Measurements from ENCODE around the gene TBC1D9B.

The TBC1D9B gene

GRCh38 chr5:179816796-179817469 lies 90.8 kb downstream of the TBC1D9B start:
- no peak for TF ChIP-seq CTCF (IDR thresholded peaks at IDR 0.05; ENCODE audit: borderline replicate concordance, insufficient read depth, low read depth, low read length)
- peak overlapping the region; percentile 11 for H3K4me3 ChIP-seq (ENCODE audit: low read depth, low read length)

GRCh38 chr5:179816401-179816795 lies 91.3 kb downstream of the TBC1D9B start:
- H3K4me3 ChIP-seq (ENCODE audit: low read depth, low read length), result no peak overlapping the region
- TF ChIP-seq CTCF (IDR thresholded peaks at IDR 0.05; ENCODE audit: borderline replicate concordance, insufficient read depth, low read depth, low read length), result no peak

- TF ChIP-seq CTCF (IDR thresholded peaks at IDR 0.05; ENCODE audit: borderline replicate concordance, insufficient read depth, low read depth, low read length), result no peak
Measured at GRCh38 chr5:179815491-179816249, 92.0 kb downstream of the TBC1D9B start.

GRCh38 chr5:179814090-179814489 lies 93.6 kb downstream of the TBC1D9B start:
- H3K4me3 ChIP-seq (ENCODE audit: low read depth, low read length), result no peak overlapping the region
- no peak for TF ChIP-seq CTCF (IDR thresholded peaks at IDR 0.05; ENCODE audit: borderline replicate concordance, insufficient read depth, low read depth, low read length)

More at GRCh38 chr5:179815491-179816249, 92.0 kb downstream of the TBC1D9B start:
- H3K4me3 ChIP-seq (ENCODE audit: low read depth, low read length), result no peak overlapping the region

- no peak overlapping the region for H3K4me3 ChIP-seq (ENCODE audit: low read depth, low read length)
- no peak for TF ChIP-seq CTCF (IDR thresholded peaks at IDR 0.05; ENCODE audit: borderline replicate concordance, insufficient read depth, low read depth, low read length)
Measured at GRCh38 chr5:179812997-179813607, 94.6 kb downstream of the TBC1D9B start.

- no peak for TF ChIP-seq CTCF (IDR thresholded peaks at IDR 0.05; ENCODE audit: borderline replicate concordance, insufficient read depth, low read depth, low read length)
- no peak overlapping the region for H3K4me3 ChIP-seq (ENCODE audit: low read depth, low read length)
Measured at GRCh38 chr5:179812135-179812825, 95.4 kb downstream of the TBC1D9B start.
